Gastroesophageal sphincter (tissue), 4 donors: ENCODE results near the gene UMAD1. TPM values are rescaled to one million over a fixed set of nuclear protein-coding genes. Genes with fewer than 3 reads are reported as not detected.

Source experiments
- ATAC-seq: fragments of 150-250 bp; one replicate; pipeline ENCODE4 v1.9.1; 2016; ENCODE audit warnings: mild to moderate bottlenecking, moderate library complexity
- H3K27ac ChIP-seq, 4 donors: fragments of 200-600 bp; sonication (generic) in 3 of 4; 1 replicate in 3 of 4; 2 replicates in 1 of 4; pipeline ENCODE4 v1.5.1; 2016 to 2019
- H3K27me3 ChIP-seq: fragments of 200-600 bp; sonication (generic); one replicate; pipeline ENCODE4 v1.5.1; 2019
- H3K36me3 ChIP-seq, 2 donors: fragments of 200-600 bp; sonication (generic); one replicate each; pipeline ENCODE4 v1.5.1; 2019; ENCODE audit warnings: control low read depth in 1 of 2
- H3K4me1 ChIP-seq, 3 donors: fragments of 200-600 bp; sonication (generic); 1 replicate in 2 of 3; 2 replicates in 1 of 3; pipeline ENCODE4 v1.5.1; 2016 to 2019; ENCODE audit warnings: control low read depth in 2 of 3
- H3K4me3 ChIP-seq, 2 donors: fragments of 200-600 bp; sonication (generic); one replicate each; pipeline ENCODE4 v1.5.1; 2019; ENCODE audit warnings: mild to moderate bottlenecking in 1 of 2, moderate library complexity in 1 of 2
- H3K9me3 ChIP-seq, 3 donors: fragments of 200-600 bp; sonication (generic); one replicate each; pipeline ENCODE4 v1.5.1; 2017 to 2019; ENCODE audit warnings: control low read depth in 2 of 3
- CTCF ChIP-seq, 4 experiments: fragments of 200-600 bp in 2 of 4; fragments of 450-650 bp in 2 of 4; sonication (generic) in 1 of 4; IDR thresholded peaks; one replicate each; pipeline ENCODE4 v1.5.1; 2017 to 2019; ENCODE audit warnings: antibody characterized with exemption in 4 of 4, mild to moderate bottlenecking in 2 of 4, moderate library complexity in 2 of 4
- EP300 ChIP-seq: sonication (generic); formaldehyde crosslinking; IDR thresholded peaks from one replicate; pipeline ENCODE4 v1.6.1; 2017; ENCODE audit warnings: antibody characterized with exemption, mild to moderate bottlenecking
- POLR2A ChIP-seq, 2 donors: fragments of 450-650 bp; IDR thresholded peaks; one replicate each; pipeline ENCODE4 v1.6.1; 2017; ENCODE audit warnings: antibody characterized with exemption in 2 of 2, mild to moderate bottlenecking in 2 of 2, moderate library complexity in 1 of 2
- POLR2AphosphoS5 ChIP-seq: sonication (generic); formaldehyde crosslinking; IDR thresholded peaks from one replicate; pipeline ENCODE4 v1.6.1; 2017; ENCODE audit warnings: antibody characterized with exemption
- WGBS, 2 donors: methylation state at CpG; one replicate each; pipeline ENCODE4 v1.1.5; 2018; ENCODE audit warnings: low coverage in 1 of 2; 5-methylcytosine and 5-hydroxymethylcytosine counted together
- total RNA-seq, 4 donors: library from RNA; depleted of rRNA; stranded (reverse); fragments of >200 nt; gene quantifications; one replicate each; pipeline ENCODE4 v1.1.0, GENCODE V29; 2016

The UMAD1 gene
- total RNA-seq, 4 donors from 2014 or later = 7.4 to 24.4 (median 15.9) TPM

- TF ChIP-seq CTCF (IDR thresholded peaks at IDR 0.05) = no peak
- no peak for TF ChIP-seq POLR2AphosphoS5
- TF ChIP-seq EP300 = no peak
- no peak for TF ChIP-seq POLR2A (IDR thresholded peaks at IDR 0.05)
- H3K27ac ChIP-seq = no peak overlapping the region
- WGBS, 2 donors = 65 to 74% methylated on average over 4 to 5 of the region's 7 CpGs
- ATAC-seq = no peak
- H3K4me3 ChIP-seq = no peak overlapping the region
- no peaks in the 10 kb centered on the region for H3K9me3 ChIP-seq
- no peaks in the 10 kb centered on the region for H3K27me3 ChIP-seq
- H3K4me1 ChIP-seq = peaks cover 0 to 7% (median 0%) of the 10 kb centered on the region in 3 donors
- H3K36me3 ChIP-seq = no peaks in the 10 kb centered on the region
Observed at GRCh38 chr7:7830122-7830878, 189.7 kb downstream of the UMAD1 start.

- WGBS, 2 donors = 79 to 90% methylated on average over 3 to 5 of the region's 5 CpGs
- TF ChIP-seq POLR2A (IDR thresholded peaks at IDR 0.05) (no peak), EP300 (no peak), POLR2AphosphoS5 (no peak), CTCF (IDR thresholded peaks at IDR 0.05) (no peak)
- no peak for ATAC-seq
- H3K9me3 ChIP-seq = no peaks in the 10 kb centered on the region
- H3K4me3 ChIP-seq = no peak overlapping the region
- H3K4me1 ChIP-seq = peaks cover 0 to 7% (median 0%) of the 10 kb centered on the region in 3 donors
- H3K36me3 ChIP-seq = no peaks in the 10 kb centered on the region
- no peaks in the 10 kb centered on the region for H3K27me3 ChIP-seq
- no peak overlapping the region for H3K27ac ChIP-seq
Observed at GRCh38 chr7:7832518-7832917, 192.0 kb downstream of the UMAD1 start.

GRCh38 chr7:7834761-7835160 is 194.2 kb downstream of the UMAD1 start:
- WGBS, 2 donors = 82 to 83% methylated on average over 3 of the region's 4 CpGs
- Histone ChIP-seq H3K9me3 (no peaks in the 10 kb centered on the region), H3K27me3 (no peaks in the 10 kb centered on the region), H3K4me3 (no peak overlapping the region), H3K27ac (no peak overlapping the region), H3K36me3 (no peaks in the 10 kb centered on the region), H3K4me1 (peaks cover 0 to 6% (median 0%) of the 10 kb centered on the region in 3 donors)
- TF ChIP-seq CTCF (IDR thresholded peaks at IDR 0.05) (no peak), POLR2A (IDR thresholded peaks at IDR 0.05) (no peak), EP300 (no peak), POLR2AphosphoS5 (no peak)
- no peak for ATAC-seq

- Histone ChIP-seq H3K36me3 (no peaks in the 10 kb centered on the region), H3K9me3 (no peaks in the 10 kb centered on the region), H3K27ac (no peak overlapping the region), H3K4me1 (no peaks in the 10 kb centered on the region), H3K27me3 (no peaks in the 10 kb centered on the region), H3K4me3 (no peak overlapping the region)
- TF ChIP-seq POLR2A (IDR thresholded peaks at IDR 0.05) (no peak), EP300 (no peak), POLR2AphosphoS5 (no peak), CTCF (IDR thresholded peaks at IDR 0.05) (no peak)
- no peak for ATAC-seq
- 92% methylated on average over 4 to 7 of the region's 7 CpGs for WGBS, 2 donors
Observed at GRCh38 chr7:7841027-7841426, 200.5 kb downstream of the UMAD1 start.

- H3K27me3 ChIP-seq = no peaks in the 10 kb centered on the region
- H3K9me3 ChIP-seq = no peaks in the 10 kb centered on the region
- 89 to 90% methylated on average over 2 to 5 of the region's 5 CpGs for WGBS, 2 donors
- H3K36me3 ChIP-seq = no peaks in the 10 kb centered on the region
- H3K27ac ChIP-seq = no peak overlapping the region
- TF ChIP-seq EP300 = no peak
- TF ChIP-seq POLR2AphosphoS5 = no peak
- no peak for TF ChIP-seq POLR2A (IDR thresholded peaks at IDR 0.05)
- no peak for TF ChIP-seq CTCF (IDR thresholded peaks at IDR 0.05)
- ATAC-seq = no peak
- no peaks in the 10 kb centered on the region for H3K4me1 ChIP-seq
- H3K4me3 ChIP-seq = no peak overlapping the region
Observed at GRCh38 chr7:7843240-7843639, 202.7 kb downstream of the UMAD1 start.
